Stimulated activated CD4-positive, alpha-beta T cell treated with anti-CD3 and anti-CD28 coated beads, Interleukin-2, amount 100 ng/mL, for 24 hours (primary cell): ENCODE measurements around the gene CASK.
"Not testable (repeated sequence)": the region's sequence is repeated elsewhere in the genome, so short reads cannot be mapped to it uniquely, and the experiment has no call there.

Source experiments
- DNase-seq, 2 donors: peaks; one replicate each; pipeline ENCODE4 v3.0.0-alpha.2; 2020

CASK gene

DNA sequence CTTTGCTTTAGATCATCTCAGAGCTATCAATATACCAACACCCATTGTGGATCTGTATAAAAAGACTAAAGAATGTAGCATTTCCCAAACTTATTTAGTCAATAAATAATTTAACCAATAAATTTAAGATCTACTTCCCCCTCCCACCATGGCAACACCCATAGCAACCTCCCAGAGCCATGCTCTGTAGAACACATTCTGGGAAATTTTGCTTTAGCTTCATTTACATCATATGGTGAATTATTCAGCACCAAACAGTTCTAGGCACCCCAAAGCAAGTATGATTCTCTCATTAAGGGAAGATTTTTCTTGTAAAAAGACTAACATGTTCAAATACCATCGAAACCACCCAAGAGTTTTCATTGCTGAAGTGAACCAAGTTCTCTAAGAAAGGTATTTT, 315.1 kb downstream of the CASK start:
- no peak for DNase-seq

DNA sequence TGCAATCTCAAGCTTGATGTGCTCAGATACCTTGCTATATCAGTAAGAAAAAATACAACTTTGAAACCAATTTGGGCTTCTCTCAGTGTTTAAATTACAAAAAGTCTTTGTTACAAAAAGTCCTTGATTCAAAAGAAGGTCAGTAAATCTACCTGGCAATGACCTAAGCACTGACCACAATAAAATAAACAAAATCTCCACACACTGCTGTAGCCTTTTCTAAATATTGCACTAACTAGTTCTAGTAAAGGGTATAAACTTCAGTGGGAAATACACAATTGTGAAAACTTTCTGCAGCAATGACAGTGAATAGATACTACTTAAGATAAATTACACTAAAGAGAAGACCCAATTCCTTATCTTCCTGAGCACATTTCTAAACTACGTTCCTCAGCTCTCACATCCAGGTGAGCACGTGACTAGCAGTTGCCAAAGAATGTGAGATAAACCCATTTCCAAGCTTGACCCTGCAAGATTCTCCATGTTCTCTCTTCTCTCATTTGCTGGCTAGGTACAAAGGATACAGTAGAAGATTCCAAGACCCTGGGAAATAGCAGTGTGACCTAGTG, 316.0 kb downstream of the CASK start:
- no peak for DNase-seq

DNA sequence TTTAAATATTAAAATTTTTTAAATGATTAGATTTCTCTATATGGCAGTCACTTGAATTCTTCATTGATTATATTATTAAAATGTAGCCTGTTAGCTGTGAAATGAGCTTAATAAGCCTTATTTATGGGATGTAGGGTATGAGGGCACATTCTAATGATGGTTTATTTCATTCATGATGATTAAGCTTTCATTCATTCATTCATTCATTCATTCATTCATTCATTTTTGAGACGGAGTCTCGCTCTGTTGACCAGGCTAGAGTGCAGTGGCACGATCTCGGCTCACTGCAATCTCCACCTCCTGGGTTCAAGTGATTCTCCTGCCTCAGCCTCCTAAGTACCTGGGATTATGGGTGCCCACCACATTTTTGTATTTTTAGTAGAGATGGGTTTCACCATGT, 317.3 kb downstream of the CASK start:
- not testable (repeated sequence) for DNase-seq

DNA sequence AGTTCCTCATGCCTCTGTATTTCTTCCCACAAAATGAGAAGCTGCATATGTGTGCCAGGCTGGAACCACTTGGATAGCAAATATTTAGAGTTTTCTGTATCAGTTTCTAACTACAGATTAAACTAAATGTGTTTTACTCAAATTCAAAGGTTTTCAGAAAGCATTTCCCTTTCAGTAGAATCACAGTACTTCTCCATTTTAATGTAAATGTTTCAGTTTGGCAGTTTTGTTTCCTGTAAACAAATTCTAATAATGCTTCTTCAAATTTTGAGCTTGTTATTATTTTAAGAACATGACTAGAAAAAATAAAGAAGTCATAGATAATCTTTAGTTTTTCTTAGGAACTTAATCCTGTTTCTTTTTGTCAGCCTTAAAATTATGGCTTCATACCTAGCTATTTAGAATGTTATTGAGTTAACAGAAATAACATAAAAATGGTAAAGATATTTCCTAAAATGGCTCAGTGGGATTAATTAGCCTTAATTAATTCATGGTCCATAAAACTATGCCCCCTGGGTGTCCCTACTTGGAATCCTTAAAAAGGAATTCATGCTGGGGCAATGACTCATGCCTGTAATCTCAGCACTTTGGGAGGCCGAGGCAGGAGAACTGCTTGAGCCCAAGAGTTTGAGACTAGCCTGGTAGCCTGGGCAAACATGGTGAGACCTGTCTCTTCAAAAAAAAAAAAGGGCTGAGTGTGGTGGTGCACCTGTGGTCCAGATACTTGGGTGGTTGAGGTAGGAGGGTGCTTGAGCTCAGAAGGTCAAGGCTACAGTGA, 318.4 kb downstream of the CASK start:
- DNase-seq, result no peak

DNA sequence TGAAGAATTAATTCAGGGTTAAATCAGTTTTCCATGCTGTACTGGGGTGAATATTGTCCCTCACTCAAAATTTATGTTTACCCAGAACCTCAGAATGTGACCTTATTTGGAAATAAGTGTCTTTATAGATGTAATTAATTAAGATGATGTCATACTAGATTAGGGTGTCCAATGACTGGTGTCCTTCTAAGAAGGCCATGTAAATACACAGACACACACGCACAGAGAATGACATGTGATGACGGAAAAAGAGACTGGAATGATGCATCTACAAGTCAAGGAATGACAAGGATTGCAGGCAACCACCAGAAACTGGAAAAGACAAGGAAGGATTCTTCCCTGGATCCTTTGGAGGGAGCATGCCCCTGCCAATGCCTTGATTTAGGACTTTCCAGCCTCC, 319.2 kb downstream of the CASK start:
- DNase-seq, result no peak

DNA sequence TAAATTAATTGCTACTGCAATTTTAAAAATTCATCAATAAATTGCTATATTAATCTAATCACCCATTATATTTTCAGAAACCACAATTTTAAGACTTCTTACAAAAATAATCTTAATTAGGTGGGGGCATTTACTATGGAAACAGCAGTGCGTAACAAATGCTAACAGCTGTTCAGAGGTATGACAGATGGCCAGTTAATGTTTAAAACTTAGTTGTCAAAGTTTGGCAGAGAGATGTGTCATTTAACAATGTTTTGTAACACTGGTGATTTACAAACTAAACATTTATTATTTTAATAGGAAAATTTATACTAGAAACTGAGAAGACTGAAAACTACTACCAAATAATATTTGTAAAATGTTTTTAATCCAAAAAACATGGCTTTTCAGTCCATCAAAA, 319.8 kb downstream of the CASK start:
- no peak for DNase-seq

DNA sequence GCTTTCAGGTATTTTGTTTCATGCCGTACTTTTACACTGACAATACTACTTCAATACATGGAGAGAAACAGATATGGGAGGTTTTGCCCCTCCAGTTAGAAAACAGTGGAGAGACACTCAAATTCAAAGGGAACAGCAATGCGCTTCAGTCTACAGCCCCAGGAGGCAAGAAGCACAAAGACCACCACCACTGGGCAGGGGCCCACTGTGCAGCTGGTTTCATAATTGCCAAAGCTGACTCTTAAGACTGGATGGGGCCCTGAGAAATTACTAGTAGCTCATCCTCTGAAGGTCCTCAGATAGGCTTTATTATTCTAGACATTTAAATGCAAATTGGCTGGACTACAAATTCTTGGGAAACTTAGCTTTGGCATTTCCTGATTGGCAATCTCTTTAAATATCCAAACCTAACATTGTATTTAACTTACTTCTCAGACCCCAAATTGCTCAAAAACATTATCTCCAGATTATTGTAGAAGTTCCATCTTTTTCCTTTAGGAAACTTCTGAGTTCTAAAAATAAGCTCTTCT, 320.5 kb downstream of the CASK start:
- no peak for DNase-seq

DNA sequence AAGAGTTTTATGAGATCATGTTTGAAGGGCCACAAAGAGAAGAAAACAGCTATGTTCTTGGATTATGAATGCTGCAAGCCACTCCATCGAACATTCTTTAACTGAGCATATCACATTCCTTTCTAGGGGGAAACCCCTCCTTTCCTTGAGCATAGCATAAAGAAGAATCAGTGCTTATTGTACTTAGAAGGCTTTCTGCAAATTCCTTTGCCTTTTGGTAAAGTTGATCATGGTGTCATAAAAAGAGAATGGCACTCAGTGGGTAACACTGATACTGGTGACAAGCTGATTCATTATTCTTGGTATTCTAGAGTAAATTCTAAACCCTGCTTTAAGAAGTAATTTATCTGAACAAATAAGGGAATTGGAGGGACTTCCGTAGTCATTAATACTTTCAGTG, 323.1 kb downstream of the CASK start:
- no peak for DNase-seq

DNA sequence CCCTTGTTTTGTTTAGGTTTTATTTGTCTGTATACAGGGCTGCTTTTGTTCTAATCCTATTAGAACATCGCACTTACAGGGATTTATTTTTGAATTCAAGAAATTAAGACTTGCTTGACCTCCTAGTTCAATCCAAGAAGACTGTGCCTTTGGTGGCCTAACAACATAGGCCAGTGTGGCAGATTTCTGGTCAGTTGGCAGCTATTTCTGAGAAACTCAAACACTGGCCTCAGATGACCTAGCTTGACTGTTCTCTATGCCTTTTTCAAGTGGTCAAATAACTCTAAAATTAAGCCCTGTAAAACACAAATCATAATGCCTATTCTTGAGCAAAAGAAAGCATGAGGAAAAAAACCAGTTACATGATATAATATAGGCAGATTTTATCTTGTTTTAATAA, 323.8 kb downstream of the CASK start:
- DNase-seq, result no peak

DNA sequence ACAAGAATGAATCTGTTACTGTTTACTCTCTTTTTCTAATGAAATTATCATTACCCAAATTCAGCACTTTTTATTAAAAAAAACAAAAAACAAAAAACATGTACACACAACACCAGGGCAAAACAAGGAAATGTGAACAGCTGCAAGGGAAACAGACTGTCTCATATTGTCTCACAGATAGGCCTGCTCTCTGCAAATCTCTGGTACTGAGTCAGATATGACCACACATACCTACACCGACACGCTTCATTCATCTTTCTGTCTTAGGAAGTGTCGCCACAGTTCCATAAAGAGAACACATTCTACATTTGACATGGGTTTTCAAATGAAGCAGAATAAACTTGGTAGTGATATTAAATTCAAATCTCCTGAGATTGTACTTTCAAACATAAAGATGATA, 326.8 kb downstream of the CASK start:
- DNase-seq, result no peak

DNA sequence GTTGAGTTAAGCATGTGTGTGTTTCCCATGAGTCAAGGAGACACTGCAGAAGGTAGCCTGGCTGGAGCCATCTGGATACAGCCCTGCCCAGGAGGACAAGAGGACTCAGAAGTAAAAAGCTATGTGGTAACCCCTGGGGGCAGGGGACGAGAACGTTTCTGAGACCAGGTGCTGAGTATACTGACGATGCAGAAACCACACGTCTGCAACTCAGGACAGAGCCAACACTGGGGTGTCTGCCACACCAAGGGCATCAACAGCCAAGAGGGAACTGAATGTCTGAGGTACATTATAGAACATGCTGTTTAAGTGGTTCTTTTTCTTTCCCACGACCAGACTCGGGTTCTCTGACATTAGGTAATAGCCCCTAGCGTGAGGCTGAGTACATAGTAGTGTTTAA, 328.7 kb downstream of the CASK start:
- no peak for DNase-seq

DNA sequence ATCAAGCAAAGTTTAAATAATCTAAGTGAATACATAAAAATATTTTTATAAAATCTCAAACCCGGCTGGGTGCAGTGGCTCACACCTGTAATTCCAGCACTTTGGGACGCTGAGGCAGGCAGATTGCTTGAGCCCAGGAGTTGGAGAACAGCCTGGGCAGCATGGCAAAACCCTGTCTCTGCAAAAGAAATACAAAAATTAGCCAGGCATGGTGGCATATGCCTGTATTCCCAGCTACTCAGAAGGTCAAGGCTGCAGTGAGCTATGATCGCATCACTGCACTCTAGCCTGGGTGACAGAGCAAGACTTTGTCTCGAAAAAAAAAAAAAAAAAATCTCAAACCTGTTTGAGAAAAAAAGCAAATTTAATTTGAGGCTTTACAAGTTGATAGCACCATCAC, 331.4 kb downstream of the CASK start:
- DNase-seq, result no peak

DNA sequence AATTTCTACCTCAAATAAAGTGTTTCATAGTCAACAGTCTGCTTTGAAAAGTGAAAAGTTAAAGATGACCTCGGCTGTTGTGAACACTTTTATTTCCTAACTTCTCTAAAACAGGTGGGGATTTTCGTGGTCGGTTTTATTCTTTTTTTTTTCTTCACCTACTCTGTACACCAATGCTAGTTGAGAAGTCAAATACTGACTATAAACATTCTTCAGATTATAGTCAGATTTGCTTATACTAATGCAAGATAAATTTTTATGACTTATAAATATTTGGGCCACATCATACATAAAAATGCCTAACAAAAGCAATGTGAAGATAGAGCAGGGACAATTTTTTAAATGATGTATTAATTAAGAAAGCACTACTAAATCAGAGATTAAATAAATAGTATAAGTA, 332.7 kb downstream of the CASK start:
- no peak for DNase-seq

DNA sequence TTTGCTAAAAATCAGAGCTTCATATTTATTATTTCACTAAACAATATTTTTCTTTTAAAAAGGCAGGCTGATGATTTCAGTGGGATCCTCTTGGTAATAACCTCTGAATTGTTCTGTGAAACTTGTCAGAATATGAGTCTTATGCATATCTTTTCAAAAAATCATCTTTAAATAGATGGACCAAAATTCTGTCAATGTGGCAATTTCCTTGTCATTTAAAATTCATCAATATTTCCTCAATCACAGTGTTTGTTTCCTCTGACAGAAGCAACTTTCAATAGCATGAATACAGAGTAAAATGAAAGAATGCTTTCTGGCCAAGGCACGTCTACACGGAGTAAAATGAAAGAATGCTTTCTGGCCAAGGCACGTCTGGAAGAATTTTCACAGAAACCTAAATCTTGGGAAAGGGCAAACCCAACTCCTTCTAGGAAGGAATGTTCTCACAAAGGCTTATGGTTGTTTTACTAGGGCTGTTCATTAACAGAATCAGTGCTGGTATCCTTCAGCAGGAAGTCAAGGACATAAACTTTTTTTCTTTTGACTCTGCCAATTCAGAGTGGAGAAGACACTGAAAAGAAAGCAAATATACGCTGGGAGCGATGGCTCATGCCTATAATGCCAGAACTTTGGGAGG, 333.6 kb downstream of the CASK start:
- no peak for DNase-seq

DNA sequence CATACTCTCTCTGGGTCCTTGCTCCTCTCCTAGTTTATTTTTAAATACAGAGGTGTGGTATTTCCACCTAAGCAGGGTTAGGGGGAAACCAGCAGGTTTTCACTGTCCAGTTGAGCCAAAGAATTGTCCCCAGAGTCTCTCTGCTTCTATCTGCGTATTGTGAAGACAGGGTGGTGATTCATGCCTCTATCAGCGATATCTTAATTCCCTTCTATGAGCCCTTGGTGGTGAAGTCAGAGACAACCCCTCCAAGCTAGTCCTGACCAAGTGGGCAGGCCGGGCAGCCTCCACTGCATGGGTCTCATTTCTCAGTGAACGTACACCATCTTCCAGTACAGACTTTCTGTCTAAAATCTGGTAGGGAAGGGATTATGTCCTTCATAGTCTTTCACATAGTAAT, 335.1 kb downstream of the CASK start:
- DNase-seq, result no peak

DNA sequence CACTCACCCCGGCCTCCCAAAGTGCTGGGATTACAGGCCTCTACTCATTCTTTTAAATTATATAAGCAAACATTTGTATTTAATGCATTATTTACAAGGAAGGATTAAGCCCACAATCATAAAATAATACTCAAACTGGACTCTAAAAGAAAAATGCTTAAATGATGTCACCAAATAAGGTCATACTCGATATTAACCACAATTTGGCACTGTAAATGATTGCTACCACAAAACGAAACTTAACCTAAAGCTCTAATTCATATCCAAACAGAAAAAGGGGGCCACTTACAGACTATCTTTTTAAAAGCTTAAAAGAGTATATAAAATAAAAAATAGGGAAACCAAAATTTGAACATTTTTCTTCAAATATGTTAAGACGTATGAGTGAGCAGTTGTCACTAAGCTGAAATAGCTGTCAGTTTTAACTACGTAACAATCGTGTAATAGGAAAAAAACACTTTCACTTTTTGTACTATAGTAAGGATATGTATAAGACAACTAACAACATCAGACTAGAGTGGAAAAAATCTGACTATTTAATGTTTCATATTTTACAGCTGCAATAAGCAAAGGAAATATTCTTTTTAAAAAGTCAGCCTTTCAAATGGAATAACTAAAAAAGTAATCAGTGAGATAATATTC, 342.8 kb downstream of the CASK start:
- DNase-seq, result no peak

DNA sequence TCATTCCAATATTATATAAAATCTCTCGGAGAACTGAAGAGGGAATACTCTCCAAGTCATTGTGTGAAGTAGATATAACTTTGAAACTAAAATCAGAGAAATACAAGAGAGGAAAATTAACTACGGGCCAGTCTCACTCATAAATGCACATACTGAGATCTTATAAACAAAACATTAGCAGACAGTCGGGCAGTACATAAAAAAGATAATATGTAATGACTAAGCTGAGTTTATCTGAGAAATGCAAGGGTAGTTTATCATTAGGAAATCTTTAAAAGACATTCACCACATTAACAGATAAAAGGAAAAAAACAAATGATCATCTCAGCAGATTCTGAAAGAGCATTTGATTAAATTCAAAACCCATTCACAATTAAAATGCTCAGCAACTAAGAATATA, 359.5 kb downstream of the CASK start:
- no peak for DNase-seq

DNA sequence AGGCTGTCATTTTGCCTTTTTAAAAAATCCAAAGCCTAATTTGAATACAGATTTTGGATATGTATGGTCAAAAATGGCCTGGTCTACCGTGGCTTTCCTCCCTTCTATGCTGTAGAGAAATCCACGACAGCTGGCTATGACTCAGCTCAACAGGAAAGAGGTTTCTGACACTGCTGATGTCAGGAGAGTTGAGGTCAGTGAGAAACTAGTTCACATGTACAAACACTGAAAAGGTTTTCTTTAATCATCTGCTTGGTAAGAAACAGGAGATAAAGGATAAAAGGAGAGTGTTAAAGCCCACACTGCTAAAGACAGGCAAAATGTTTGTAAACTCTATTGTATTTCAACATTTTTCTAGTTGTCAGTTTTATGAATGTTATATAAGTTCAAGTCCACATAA, 362.3 kb downstream of the CASK start:
- DNase-seq, result peak; percentile 2 to 20

DNA sequence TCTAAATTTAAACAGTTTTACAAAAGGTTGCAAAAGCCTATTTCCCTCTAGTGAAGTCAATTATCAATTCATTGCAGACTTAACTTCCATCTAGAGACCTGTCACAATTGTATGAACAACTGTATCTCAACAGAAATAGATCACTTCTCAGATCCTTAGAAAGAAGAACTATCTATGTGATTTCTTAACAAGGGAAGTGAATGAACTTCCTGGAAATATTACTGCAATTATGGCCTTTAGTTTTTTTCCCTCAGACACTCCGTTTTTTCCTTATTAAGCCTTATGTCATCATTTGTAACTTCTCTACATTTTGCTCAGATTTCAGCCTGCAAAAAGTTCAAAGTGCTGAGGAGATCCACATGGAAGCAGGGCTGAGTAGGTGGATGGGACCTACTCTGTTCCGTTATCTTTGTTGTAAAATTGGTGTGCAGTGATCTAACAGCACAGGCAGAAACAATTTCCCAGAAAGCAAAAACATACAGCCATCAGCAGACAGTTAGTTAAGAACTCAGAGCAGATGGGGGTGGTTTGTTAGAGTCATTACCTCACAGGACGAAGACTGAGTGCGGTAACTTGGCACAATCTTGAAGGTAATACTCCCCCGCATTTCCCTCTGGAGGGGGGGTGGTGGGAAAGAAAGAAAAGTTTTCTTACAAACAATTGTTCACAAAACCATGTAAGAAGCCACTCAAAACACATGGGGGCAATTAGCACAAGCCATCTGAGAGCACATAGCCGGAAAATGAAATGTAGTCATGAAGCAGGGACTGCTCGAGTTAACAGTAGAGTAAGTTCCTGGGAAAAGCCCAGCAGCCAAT, 363.9 kb downstream of the CASK start:
- DNase-seq, result peak; percentile 3 to 17

DNA sequence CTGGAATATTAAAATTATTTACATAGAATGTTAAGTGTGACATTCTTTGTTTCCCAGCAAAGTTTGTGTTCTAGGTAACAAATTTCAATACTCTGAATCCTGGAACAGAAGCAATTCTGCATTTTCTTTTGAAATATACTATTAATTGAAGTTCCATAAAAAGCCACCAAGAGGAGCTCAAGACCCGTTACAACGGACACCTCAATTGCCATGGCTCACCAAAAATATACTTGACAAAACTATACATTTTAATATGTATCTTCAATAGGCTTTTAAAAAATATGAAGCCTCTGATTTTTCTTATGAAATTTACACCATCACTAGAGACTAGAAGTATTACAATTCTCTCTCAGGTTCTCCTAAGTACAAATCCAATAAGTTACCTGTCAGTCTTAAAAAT, 364.8 kb downstream of the CASK start:
- no peak for DNase-seq

DNA sequence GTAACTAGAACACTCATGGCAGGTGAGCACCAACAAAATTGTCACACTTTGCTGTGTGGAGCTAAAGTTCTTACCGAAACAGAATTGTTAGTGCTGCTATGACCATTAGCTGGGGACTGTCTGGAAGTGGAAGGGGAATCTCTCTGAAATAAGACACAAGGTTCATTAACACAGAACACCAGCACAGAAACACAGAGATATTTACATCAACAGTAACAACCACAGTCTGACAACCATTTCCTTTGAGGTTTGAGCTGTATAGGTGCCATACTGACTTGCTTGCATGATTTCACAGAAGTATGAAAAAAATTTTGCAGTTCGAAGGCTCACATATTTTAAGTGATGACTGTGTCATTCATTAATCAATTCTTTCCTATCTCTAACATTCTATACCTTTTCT, 366.4 kb downstream of the CASK start:
- DNase-seq, result no peak

DNA sequence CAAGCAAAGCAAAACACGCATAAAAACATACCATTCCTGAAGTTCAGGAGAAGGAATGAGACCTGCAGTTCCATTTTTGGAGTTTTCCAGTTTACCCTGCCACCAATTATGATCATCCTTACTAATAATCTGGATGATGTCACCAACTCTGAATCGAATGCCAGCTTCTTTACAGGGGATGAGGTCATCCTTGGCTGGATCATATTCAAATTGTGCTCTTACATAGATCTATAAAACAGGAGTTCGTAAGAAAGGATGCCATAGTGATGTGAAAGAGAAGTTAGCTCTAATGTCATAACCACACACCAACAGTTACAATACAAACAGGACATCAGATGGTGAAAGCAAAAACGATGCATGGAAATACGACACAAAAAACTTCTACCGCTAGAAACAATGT, 369.7 kb downstream of the CASK start:
- DNase-seq, result no peak

DNA sequence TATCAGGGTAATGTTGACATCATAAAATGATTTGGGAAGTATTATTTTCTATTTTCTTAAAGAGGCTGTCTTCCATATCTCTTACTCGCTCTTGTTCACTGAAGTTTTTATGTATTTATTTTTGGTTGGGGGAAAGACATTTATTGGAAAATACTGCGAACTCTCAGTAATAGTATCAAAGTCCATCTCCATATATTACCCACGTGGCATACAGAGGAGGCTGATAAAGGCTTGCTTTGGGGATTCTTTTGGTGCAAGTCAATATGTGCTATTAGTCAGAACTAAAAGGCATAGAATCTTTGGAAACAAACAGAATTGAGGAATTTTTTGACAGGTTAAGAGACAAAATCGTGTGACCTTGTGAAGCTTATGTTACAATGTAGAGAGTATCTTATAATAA, 374.9 kb downstream of the CASK start:
- no peak for DNase-seq
